Astrocyte (in vitro differentiated cells and primary cell): ENCODE measurements around the gene ASPSCR1.

Source experiments
- CTCF ChIP-seq: IDR thresholded peaks from 2 replicates; pipeline ENCODE4 v1.5.1; 2011; ENCODE audit warnings: low read depth, mild to moderate bottlenecking, inconsistent platforms, low read length, moderate library complexity; ENCODE audit not compliant: insufficient read depth
- EZH2 ChIP-seq: IDR thresholded peaks from 2 replicates; pipeline ENCODE4 v1.6.1; 2012; ENCODE audit warnings: mild to moderate bottlenecking, low read length, inconsistent platforms; ENCODE audit not compliant: insufficient read depth

DNA sequence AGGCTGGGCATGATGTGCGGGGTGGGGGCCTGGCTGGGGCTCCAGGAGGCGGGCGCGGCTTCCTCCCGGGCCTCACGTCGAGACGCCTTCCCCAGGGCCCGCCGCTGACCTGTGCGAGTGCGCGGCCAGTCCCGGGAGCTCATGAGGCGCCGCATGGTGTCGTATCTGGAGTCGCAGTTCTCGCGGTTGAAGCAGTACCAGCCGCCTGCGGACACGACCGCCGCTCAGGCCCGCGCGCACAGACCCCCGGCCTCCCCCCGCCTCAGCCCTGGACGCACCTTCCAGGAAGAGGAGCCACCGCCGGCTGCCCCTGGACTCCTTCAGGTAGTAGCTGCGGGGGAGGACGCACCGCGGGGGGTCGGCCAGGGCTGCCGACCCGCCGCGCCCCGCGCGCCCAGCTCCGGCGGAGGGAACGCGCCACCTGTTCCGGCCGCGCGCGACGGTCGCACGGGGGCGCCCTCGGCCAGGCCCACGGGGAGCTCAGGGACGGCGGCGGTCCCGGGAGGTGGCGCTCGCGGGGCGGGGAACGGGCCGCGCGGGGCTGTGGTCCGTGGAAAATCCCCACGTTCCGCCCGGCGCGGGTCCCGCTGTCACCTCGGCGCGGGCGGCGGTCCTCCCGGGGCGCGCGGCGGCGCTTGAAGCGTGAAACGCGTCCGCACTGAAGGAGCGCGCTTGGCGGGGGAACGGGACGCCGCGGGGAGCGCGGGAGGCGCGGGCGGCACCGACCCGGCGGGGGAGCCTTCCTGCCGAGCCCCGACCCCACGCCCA is 17.9 kb upstream of the ASPSCR1 start:
- TF ChIP-seq CTCF: no peak
- TF ChIP-seq EZH2: no peak
